ENCODE measurements around the gene RANBP3.
A peak's percentile ranks its signal among the peaks of the same experiment; 100 is the strongest.

RANBP3 gene

DNA sequence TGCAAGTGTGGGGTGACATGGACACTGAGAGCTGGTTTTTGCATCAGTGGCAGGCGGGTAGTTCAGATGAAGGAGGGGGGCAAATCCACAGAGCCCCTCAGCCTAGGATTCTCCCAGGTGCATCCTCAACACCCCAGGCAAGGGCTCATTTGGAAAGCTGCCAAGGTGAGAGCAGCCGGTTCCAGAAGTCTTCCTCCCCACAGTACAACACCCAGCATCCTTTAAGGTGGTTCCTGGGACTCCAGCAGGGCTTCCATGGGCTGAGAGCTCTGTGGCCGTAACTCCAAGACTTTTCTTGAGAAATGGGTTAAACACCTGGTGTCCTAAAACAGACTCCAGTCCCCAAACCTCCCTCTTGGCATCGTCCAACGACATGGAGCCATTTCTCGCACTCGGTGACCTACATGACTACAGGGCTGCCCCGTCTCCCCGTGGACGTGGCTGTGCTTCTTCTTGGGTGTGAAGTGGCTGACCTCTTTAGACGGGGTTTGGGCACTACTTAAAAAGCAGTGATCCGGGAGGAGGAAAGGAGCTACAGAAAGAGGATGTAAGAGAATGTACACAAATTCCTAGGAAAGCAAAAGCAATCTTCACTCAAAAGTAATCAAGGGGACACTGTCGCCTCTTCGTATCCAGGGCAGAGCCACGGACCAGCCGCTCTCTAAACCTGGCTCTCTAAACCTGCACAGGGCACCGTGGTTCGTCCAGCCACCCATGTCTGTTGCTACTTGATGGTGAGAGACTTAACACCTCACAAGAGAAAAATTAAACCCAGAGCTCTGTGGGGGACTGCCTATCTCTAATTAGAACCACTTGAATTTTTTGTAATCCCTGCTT, 25.5 kb downstream of the RANBP3 start:
- DNase-seq (ENCODE audit: low read depth, low spot score) = no peak

- DNase-seq (ENCODE audit: low read depth, low spot score) = no peak
Measured at GRCh38 chr19:5951338-5951861, 26.5 kb downstream of the RANBP3 start.

GRCh38 chr19:5950741-5951140, 27.2 kb downstream of the RANBP3 start:
- no peak for DNase-seq (ENCODE audit: low read depth, low spot score)

GRCh38 chr19:5949792-5950305, 28.1 kb downstream of the RANBP3 start:
- DNase-seq (ENCODE audit: low read depth, low spot score) = no peak

DNA sequence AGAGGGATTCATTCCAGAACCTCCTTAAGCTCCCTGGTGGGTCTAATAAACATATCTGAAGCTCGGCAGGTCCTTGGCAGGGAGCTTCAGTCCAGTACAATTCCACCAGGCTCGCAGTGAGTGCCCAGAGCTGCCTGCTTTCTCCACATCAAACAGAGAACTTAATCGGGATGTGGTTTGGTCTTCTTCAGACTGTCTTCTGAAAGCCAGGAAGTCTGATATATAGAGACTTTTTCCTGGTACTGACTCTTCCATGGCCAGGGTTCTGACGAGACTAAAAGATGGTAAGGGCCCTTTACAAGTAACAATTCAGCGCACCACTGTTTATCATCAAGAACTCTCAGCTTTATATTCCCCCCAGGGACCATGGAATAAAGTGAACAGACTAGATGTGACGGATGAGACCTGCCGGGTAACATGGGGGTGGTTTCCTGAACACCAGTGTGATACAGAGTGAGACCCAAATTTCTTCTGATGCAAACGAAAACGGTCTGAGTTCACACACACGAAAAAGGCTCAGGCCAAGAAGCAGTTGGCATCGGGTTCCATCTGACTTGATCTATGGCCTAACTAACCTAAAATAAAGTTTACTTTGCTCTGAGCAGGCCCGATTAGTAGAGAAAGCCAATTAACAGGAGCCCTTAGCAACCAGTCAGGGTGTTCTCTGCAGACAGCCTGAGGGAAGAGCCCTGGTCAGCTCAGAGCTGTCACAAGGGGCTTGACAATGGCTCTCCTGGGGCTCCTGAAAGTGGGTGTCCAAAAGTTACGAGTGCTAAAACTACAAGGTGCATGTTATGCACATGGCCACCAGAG, 29.0 kb downstream of the RANBP3 start:
- DNase-seq (ENCODE audit: low read depth, low spot score) = peak; percentile 45

DNA sequence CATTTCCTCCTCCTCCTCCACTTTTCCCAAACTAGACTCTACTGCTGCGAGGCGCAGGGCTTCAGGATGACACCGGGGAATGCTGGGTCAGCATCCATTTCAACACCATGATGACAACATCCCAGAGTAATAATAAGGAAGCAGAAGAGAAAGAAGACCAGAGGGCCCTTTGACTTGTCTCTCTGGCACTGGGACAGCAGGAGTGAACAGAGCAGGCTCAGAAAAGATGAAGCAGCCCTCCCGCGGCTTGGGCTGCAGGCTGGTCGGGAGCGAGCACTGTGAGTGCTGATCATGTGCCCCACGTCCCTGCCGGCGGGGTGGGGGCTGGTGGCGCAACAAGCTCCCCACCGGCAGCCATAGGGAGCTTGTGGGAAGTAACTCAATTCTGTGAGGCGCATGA, 30.5 kb downstream of the RANBP3 start:
- peak; percentile 23 for DNase-seq (ENCODE audit: low read depth, low spot score)

DNA sequence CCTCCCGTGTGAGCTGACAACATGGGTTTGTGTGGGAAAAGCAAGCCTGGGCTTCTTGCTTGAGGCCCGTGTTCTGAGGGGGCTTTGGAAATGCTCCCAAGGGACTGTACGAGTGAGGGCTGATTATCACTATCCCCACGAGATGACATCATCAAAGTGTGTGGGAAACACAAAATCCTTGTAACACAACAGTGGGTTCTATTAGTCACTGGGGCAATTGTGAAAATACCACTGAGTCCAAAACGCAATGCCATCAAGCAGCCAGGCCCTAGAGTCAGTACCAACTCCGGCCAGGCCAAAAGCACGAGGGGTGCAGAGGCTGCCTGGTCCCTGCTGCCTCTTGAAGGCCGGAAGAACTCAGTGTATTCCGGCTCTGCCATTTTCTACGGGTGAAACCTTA, 34.3 kb downstream of the RANBP3 start:
- DNase-seq (ENCODE audit: low read depth, low spot score) = peak; percentile 46

- DNase-seq (ENCODE audit: low read depth, low spot score) = no peak
Measured at GRCh38 chr19:5943045-5943444, 34.9 kb downstream of the RANBP3 start.

DNA sequence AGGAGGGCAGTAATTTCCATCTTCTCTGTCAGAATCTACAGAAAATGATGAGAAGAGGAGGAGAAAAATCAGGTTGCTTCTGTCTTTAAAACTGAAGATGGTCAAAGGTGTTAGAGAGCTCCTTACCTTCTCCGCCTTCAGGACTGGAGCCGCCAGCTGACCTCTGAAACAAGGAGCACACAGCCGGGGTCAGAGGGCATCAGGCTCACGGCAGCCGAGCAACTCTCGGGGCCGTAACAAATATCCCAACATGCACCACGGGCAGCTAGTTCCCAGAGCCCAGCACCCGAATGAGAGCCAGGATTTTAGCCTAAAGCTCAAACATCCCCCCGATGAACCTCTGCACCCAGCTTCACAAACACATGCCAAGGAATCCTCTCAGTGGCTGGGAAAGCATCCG, 36.3 kb downstream of the RANBP3 start:
- DNase-seq (ENCODE audit: low read depth, low spot score) = no peak

DNA sequence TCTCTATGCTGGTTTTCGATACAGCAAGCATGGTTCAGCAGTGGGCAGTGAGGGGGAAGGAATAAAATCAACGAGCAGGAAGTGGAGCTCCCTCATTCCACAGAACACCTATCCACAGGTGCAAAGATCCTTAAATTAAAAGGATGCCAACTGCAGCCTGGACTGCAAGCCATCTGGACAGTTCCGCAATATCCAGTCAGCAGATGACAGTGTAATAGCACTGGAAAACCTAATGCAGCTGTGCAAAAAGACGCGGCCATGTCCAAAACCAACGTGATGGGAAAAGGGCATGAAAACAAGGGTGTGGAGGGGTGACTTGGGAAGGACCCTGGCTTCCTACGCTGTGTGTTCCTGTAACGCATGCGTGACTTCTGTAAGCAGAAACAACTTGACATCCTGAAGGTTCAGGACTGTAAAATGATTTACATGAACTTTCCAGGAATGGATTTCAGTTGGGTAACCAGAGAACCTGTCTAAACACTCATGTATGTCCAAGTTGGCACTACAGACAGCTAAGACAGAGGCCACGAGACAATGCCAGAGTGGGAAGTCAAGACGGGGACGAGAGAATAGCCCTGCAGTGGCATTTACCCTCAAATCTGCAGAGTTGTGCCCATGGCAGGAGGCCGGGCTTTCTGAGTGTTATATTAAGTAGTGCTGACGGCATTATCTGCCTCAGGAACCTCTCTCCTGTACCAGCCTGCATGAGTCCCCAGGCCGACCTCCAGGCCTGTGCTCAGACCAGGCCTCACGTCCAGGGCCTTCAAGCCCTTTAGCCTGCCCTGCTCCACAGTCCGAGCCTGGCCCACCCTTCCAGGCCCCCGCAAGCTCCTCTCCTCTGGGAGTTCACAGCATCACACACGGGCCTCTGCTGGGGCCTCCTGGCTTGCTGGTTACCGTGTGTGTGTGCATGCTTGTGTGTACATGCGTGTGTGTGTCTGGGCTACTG, 37.4 kb downstream of the RANBP3 start:
- no peak for DNase-seq (ENCODE audit: low read depth, low spot score)

GRCh38 chr19:5937550-5937949, 40.4 kb downstream of the RANBP3 start:
- DNase-seq (ENCODE audit: low read depth, low spot score) = no peak

DNA sequence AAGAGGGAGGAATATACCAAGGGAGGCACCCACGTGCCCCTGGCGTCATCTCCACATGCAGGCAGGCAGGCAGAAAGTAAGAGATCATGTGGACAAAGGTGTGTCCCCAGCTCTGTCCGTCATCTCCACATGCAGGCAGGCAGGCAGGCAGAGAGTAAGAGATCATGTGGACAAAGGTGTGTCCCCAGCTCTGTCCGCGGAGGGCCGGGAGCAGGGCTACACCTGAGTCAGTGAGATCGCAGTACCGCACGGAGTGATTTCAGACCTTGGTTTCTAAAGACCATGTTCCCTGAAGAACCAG, 41.7 kb downstream of the RANBP3 start:
- DNase-seq (ENCODE audit: low read depth, low spot score) = no peak

DNA sequence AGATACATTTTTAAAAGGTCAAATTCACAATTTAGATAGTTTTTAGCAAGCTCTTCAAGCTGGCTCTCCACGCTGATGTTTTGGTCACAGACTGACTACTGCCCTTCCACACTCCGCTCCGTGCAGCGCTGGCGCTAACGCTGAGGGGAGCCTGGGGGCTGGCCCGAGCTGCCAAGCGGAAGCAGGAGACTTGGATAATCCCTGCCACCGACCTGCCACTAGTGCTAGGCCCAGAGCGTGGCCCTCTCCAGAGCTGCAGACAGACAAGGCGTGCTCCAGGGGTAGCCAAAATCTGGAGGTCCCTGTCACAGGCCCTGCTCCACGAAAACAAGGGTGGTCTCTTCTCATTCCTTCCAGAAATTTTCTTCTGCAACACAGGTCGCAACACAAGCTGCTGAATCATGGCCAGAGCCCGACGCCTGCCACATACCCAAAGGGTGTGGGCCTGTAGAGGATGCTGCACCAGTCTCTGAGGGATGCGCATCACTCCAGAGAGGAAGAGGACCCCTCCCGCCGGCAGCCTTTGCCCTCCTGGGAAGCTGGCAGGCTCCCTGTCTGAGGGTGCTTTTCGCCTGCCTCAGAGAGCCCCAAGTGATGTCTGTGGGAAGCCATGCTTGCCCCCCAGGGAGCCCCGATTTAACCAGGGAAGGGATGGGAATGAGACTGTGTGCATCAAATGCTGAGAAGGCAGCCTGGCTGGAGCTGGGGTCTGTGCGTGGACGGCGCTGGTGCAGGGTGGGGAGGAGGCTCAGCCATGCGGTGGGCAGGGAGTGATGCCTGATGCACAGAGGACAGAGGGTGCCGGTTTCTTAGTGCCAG, 42.3 kb downstream of the RANBP3 start:
- DNase-seq (ENCODE audit: low read depth, low spot score) = no peak

DNA sequence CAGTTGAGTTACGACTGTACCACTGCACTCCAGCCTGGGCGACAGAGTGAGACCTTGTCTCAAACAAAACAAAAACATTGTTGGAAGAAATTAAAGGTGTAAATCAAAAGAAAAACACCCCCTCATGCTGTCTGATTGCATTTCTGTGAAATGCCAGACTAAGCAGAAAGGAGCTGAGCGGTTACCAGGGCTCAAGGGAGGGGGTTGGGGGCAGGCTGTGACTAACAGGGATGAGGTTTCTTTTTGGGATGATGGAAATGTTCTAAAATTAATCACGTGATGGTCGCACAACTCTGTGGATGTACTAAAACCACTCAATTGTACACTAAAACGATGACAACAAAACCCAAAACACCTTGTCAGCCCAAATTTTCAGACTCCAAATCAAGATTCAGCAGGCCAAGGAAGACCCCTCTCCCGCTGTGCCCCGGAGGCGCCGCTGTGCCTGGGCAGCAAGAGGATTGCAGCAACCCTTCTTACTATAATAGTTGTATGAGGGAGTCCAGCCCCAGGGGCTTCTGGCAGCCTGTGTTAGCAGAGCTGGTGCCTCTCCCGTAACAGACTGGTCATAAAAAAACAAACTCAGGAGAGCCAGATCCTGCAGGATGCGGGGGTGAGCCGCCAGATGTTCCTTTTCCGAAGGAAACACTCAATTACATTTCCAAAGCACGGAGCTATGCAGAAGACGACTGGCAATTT, 43.0 kb downstream of the RANBP3 start:
- DNase-seq (ENCODE audit: low read depth, low spot score) = no peak

- DNase-seq (ENCODE audit: low read depth, low spot score) = no peak
Measured at GRCh38 chr19:5934069-5934401, 43.9 kb downstream of the RANBP3 start.

GRCh38 chr19:5933391-5934068, 44.4 kb downstream of the RANBP3 start:
- no peak for DNase-seq (ENCODE audit: low read depth, low spot score)

DNA sequence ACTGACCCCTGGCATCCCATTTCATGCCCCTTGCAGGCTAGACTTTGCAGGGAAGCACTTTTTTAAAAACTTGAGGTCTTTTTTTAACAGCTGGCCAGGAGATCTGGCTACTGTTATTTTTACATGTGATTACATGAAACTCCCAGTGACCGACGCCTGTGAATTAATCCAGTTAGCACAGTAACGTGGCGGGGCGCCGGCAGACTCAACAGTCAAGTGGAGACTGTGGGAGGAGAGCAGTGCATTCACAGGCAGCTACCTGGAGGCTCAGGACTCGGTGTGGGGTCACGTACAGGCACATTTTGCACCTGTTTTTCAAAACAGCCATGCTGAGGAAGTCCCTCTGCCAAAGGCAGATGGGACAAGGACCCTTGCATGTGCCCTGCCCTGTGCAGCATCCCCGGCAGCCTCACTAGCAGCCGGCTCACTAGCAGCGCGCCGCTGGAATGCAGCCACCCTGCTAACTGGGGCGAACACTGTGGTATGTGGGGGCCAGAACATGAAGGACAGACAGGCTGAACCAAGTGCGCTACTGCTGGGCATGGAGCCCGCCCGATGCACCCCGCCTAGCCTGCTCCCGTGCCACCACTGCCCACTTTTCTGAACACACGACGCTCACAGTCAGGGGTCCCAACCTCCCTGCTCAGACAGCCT, 45.2 kb downstream of the RANBP3 start:
- no peak for DNase-seq (ENCODE audit: low read depth, low spot score)

- DNase-seq (ENCODE audit: low read depth, low spot score) = no peak
Measured at GRCh38 chr19:5932146-5932545, 45.8 kb downstream of the RANBP3 start.

DNA sequence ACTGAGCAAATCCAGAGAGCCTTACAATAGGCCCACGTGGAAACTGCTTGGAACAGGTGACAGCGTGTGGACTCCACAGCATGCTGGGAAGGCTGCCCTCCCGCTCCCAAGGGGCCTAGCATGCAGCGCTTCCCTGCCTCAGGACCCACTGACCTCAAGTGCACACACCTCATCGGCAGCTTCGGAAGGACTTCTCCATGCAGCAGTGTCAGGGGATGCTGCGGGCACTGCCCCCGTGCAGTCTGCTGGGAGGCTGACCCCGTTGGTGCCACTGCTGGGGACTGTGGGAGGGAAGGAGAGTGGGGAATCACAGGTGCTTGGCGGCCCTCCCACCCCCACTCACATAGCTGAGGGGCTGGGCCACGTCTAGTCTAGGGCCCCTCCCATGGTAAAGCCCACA, 46.7 kb downstream of the RANBP3 start:
- no peak for DNase-seq (ENCODE audit: low read depth, low spot score)

Data from astrocyte of the hippocampus (primary cell).